ENCODE data around the gene RAB8B. TPM values are rescaled to one million over a fixed set of nuclear protein-coding genes. Genes with fewer than 3 reads are reported as not detected.

Gene RAB8B
- total RNA-seq, 1 experiment from 2014 or later = 20.9 TPM

DNA sequence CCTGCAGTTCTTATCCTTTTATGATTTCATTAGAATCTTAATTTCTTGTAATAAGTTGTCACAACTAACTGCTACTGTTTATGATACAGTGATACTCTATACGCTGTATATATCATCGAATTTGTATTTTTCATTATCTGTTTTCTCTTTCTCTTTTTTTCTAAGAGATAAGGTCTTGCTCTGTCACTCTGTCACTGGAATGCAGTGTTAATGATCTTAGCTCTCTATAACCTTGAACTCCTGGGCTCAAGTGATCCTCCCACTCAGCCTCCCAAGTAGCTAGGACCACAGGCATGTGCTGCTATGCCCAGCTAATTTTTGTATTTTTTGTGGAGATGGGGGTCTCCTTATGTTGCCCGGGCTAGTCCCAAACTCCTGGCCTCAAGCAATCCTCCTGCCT, 102.8 kb downstream of the RAB8B start:
- H3K79me2 ChIP-seq (ENCODE audit: low read depth) = no peaks in the 10 kb centered on the region
- no peak overlapping the region for H2AFZ ChIP-seq
- no peaks in the 10 kb centered on the region for H3K9me2 ChIP-seq (ENCODE audit: insufficient read depth)
- no peaks in the 10 kb centered on the region for H3K36me3 ChIP-seq (ENCODE audit: low read depth)
- H3F3A ChIP-seq (ENCODE audit: insufficient read depth, low read depth) = no peaks in the 10 kb centered on the region
- H3K27me3 ChIP-seq (ENCODE audit: insufficient read depth, low read depth) = no peaks in the 10 kb centered on the region
- no peaks in the 10 kb centered on the region for H4K20me1 ChIP-seq (ENCODE audit: insufficient read depth)
- POLR2A ChIA-PET (ENCODE audit: unreplicated experiment) = no interaction called here
- no peak overlapping the region for H3K27ac ChIP-seq
- CTCF ChIA-PET = interaction anchor here (2.3 kb wide), 1 partner anchor 111 kb away, joined by 8 read pairs; no protein-coding TSS in a partner anchor
- H3K9me3 ChIP-seq (ENCODE audit: insufficient read depth, low read depth) = no peaks in the 10 kb centered on the region
- intact Hi-C loops (cut with micrococcal nuclease; ENCODE audit: unreplicated experiment) = no loop called here
- no peak overlapping the region for H3K4me3 ChIP-seq
- no peak for DNase-seq
- H3K4me1 ChIP-seq (replicated peaks; ENCODE audit: insufficient read depth) = no peaks in the 10 kb centered on the region
- H3K4me2 ChIP-seq = no peak overlapping the region
- no TSS peak for BruUV-seq (replicated peaks)
- TF ChIP-seq, protein P1, sequence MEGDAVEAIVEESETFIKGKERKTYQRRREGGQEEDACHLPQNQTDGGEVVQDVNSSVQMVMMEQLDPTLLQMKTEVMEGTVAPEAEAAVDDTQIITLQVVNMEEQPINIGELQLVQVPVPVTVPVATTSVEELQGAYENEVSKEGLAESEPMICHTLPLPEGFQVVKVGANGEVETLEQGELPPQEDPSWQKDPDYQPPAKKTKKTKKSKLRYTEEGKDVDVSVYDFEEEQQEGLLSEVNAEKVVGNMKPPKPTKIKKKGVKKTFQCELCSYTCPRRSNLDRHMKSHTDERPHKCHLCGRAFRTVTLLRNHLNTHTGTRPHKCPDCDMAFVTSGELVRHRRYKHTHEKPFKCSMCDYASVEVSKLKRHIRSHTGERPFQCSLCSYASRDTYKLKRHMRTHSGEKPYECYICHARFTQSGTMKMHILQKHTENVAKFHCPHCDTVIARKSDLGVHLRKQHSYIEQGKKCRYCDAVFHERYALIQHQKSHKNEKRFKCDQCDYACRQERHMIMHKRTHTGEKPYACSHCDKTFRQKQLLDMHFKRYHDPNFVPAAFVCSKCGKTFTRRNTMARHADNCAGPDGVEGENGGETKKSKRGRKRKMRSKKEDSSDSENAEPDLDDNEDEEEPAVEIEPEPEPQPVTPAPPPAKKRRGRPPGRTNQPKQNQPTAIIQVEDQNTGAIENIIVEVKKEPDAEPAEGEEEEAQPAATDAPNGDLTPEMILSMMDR (conservative IDR thresholded peaks at IDR 0.05) = no peak
- no peak for TF ChIP-seq EZH2 (IDR thresholded peaks at IDR 0.05; ENCODE audit: low read depth)

DNA sequence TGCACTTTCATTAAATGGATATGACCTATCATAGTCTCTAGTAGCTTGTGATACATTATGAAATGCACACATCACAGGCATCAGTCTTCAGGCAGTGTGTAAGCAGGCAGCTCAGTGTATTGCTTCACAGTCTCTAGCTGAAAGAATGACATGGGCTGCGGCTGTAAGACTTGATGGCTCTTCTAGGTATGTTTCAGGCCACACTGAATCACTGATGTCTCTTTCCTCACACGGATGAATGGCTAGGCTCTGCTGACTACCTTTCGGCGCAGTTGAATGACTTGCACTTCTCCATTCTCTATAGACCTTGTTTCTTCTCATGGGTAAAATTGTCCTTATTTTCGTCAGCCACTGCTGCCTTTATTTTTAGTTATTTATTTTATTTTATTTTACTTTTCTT, 103.4 kb downstream of the RAB8B start:
- Histone ChIP-seq H4K20me1 (ENCODE audit: insufficient read depth) (no peaks in the 10 kb centered on the region), H3K27me3 (ENCODE audit: insufficient read depth, low read depth) (no peaks in the 10 kb centered on the region), H3K9me3 (ENCODE audit: insufficient read depth, low read depth) (no peaks in the 10 kb centered on the region), H3K9me2 (ENCODE audit: insufficient read depth) (no peaks in the 10 kb centered on the region), H3K27ac (no peak overlapping the region), H3K36me3 (ENCODE audit: low read depth) (no peaks in the 10 kb centered on the region), H2AFZ (no peak overlapping the region), H3K79me2 (ENCODE audit: low read depth) (no peaks in the 10 kb centered on the region), H3K4me1 (replicated peaks; ENCODE audit: insufficient read depth) (no peaks in the 10 kb centered on the region), H3K4me2 (no peak overlapping the region), H3F3A (ENCODE audit: insufficient read depth, low read depth) (no peaks in the 10 kb centered on the region), H3K4me3 (no peak overlapping the region)
- TF ChIP-seq EZH2 (IDR thresholded peaks at IDR 0.05; ENCODE audit: low read depth) = no peak
- TF ChIP-seq, protein P1 (conservative IDR thresholded peaks at IDR 0.05) = no peak
- DNase-seq = no peak
- no TSS peak for BruUV-seq (replicated peaks)
- intact Hi-C loops (cut with micrococcal nuclease; ENCODE audit: unreplicated experiment) = no loop called here
- ChIA-PET CTCF (interaction anchor here (0.7 to 2.3 kb wide), 2 partner anchors 110 to 217 kb away, joined by 3 to 8 read pairs; no protein-coding TSS in a partner anchor), POLR2A (ENCODE audit: unreplicated experiment) (no interaction called here)

DNA sequence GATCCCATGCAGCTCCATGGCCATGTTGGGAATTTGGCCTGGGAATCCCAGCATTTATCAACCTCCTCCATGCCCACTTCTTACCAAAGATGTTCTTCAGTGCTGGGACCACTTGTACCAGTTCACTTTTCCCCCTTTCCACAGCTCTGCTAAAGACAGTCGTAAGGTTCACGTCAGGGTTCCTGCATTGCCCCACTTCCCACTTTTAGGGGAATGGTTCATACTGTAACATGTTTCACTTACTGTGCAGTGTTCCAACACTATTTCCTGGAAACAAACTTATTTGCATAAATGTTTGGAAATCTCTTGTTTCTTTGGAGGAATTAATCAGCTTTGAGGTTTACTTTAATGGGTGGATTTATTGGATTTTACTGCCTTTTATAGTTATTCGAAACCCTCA, 105.0 kb downstream of the RAB8B start:
- no peaks in the 10 kb centered on the region for H3K36me3 ChIP-seq (ENCODE audit: low read depth)
- CTCF ChIA-PET = no interaction called here
- no peaks in the 10 kb centered on the region for H3K27me3 ChIP-seq (ENCODE audit: insufficient read depth, low read depth)
- POLR2A ChIA-PET (ENCODE audit: unreplicated experiment) = no interaction called here
- H3K9me3 ChIP-seq (ENCODE audit: insufficient read depth, low read depth) = no peaks in the 10 kb centered on the region
- no peak overlapping the region for H2AFZ ChIP-seq
- H4K20me1 ChIP-seq (ENCODE audit: insufficient read depth) = no peaks in the 10 kb centered on the region
- no peaks in the 10 kb centered on the region for H3K4me1 ChIP-seq (replicated peaks; ENCODE audit: insufficient read depth)
- no peak overlapping the region for H3K27ac ChIP-seq
- H3F3A ChIP-seq (ENCODE audit: insufficient read depth, low read depth) = no peaks in the 10 kb centered on the region
- H3K4me2 ChIP-seq = no peak overlapping the region
- H3K4me3 ChIP-seq = no peak overlapping the region
- intact Hi-C loops (cut with micrococcal nuclease; ENCODE audit: unreplicated experiment) = no loop called here
- TF ChIP-seq EZH2 (IDR thresholded peaks at IDR 0.05; ENCODE audit: low read depth) = no peak
- TF ChIP-seq, protein P1 (conservative IDR thresholded peaks at IDR 0.05) = no peak
- no peak for DNase-seq
- no TSS peak for BruUV-seq (replicated peaks)
- H3K9me2 ChIP-seq (ENCODE audit: insufficient read depth) = no peaks in the 10 kb centered on the region
- no peaks in the 10 kb centered on the region for H3K79me2 ChIP-seq (ENCODE audit: low read depth)
